Smooth muscle cell (in vitro differentiated cells): Measurements from ENCODE around the gene ENG. TPM values are rescaled to one million over a fixed set of nuclear protein-coding genes. Genes with fewer than 3 reads are reported as not detected.

Source experiments
- DNase-seq: peaks from one replicate; lab custom pipeline; 2025; ENCODE audit not compliant: unreplicated experiment; lab: John Stamatoyannopoulos, UW
- H2AFZ ChIP-seq: fragments of 200-600 bp; sonication (generic); 2 replicates; pipeline ENCODE4 v1.6.0; 2016; ENCODE audit warnings: antibody characterized with exemption, low read depth, mild to moderate bottlenecking
- H3F3A ChIP-seq: fragments of 200-600 bp; sonication (generic); 2 replicates; pipeline ENCODE4 v1.6.0; 2017; ENCODE audit warnings: antibody characterized with exemption, low read depth
- H3K27ac ChIP-seq: fragments of 200-600 bp; sonication (generic); 2 replicates; pipeline ENCODE4 v1.5.1; 2016; ENCODE audit warnings: low read depth, mild to moderate bottlenecking
- H3K27me3 ChIP-seq: fragments of 200-600 bp; sonication (generic); 2 replicates; pipeline ENCODE4 v1.6.1; 2016; ENCODE audit warnings: low read depth, mild to moderate bottlenecking
- H3K36me3 ChIP-seq: fragments of 200-600 bp; sonication (generic); 2 replicates; pipeline ENCODE4 v1.5.1; 2016; ENCODE audit warnings: low read depth
- H3K4me1 ChIP-seq: fragments of 200-600 bp; sonication (generic); 2 replicates; pipeline ENCODE4 v1.5.1; 2016; ENCODE audit warnings: low read depth
- H3K4me2 ChIP-seq: fragments of 200-600 bp; sonication (generic); 2 replicates; pipeline ENCODE4 v1.6.0; 2016; ENCODE audit warnings: mild to moderate bottlenecking
- H3K4me3 ChIP-seq: fragments of 200-600 bp; sonication (generic); 2 replicates; pipeline ENCODE4 v1.5.1; 2016; ENCODE audit warnings: mild to moderate bottlenecking
- H3K79me2 ChIP-seq: fragments of 200-600 bp; sonication (generic); 2 replicates; pipeline ENCODE4 v1.6.0; 2016; ENCODE audit warnings: low read depth, mild to moderate bottlenecking
- H3K9ac ChIP-seq: fragments of 200-600 bp; sonication (generic); 2 replicates; pipeline ENCODE4 v1.6.0; 2016; ENCODE audit warnings: low read depth
- H3K9me3 ChIP-seq: fragments of 200-600 bp; sonication (generic); replicated peaks from 2 replicates; pipeline ENCODE4 v1.5.1; 2016; ENCODE audit warnings: low read depth
- H4K20me1 ChIP-seq: fragments of 200-600 bp; sonication (generic); 2 replicates; pipeline ENCODE4 v1.6.0; 2016; ENCODE audit warnings: low read depth
- WGBS: methylation state at CpG from one replicate; pipeline ENCODE4 v1.1.7; 2016; ENCODE audit warnings: low lambda C conversion rate; 5-methylcytosine and 5-hydroxymethylcytosine counted together
- polyA plus RNA-seq: library from polyadenylated mRNA; unstranded; fragments of >200 nt; fragmentation: Nextera tagmentation; extraction: Ambion mirVana; gene quantifications from 2 replicates; pipeline ENCODE4 v1.2.1, GENCODE V29; 2016
- total RNA-seq: library from RNA; depleted of rRNA; stranded (reverse); fragments of >200 nt; gene quantifications from 2 replicates; pipeline ENCODE4 v1.2.3, GENCODE V29; 2014
- TF ChIP-seq, protein P1 (sequence below): fragments of 200-600 bp; sonication (generic); IDR thresholded peaks from 2 replicates; pipeline ENCODE4 v1.5.1; 2017; ENCODE audit warnings: borderline replicate concordance, mild to moderate bottlenecking, antibody characterized with exemption; ENCODE audit not compliant: insufficient read depth, poor library complexity, severe bottlenecking

Gene ENG
- total and polyA plus RNA-seq, 2 experiments from 2014 or later = 12.6 to 54.1 TPM

DNA sequence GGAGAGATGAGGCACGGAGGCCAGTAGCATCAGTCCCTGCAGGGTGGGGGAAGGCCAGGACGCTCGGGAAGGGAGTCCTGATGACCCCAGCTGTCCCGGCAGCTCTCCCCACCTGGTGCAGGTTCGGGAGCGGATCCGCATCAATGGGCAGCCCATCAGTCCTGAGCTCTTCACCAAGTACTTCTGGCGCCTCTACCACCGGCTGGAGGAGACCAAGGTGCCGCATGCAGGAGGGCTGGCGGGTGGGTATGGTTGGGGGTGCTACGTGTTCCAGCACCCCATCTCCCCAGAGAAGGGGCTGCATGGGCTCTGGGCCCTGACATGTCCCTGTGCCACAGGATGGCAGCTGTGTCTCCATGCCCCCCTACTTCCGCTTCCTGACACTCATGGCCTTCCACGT, 47.6 kb downstream of the ENG start:
- peaks cover 6% of the 10 kb centered on the region for H3F3A ChIP-seq
- H3K79me2 ChIP-seq = peaks cover 20% of the 10 kb centered on the region
- H3K4me3 ChIP-seq = no peak overlapping the region
- no peak overlapping the region for H2AFZ ChIP-seq
- TF ChIP-seq, protein P1, sequence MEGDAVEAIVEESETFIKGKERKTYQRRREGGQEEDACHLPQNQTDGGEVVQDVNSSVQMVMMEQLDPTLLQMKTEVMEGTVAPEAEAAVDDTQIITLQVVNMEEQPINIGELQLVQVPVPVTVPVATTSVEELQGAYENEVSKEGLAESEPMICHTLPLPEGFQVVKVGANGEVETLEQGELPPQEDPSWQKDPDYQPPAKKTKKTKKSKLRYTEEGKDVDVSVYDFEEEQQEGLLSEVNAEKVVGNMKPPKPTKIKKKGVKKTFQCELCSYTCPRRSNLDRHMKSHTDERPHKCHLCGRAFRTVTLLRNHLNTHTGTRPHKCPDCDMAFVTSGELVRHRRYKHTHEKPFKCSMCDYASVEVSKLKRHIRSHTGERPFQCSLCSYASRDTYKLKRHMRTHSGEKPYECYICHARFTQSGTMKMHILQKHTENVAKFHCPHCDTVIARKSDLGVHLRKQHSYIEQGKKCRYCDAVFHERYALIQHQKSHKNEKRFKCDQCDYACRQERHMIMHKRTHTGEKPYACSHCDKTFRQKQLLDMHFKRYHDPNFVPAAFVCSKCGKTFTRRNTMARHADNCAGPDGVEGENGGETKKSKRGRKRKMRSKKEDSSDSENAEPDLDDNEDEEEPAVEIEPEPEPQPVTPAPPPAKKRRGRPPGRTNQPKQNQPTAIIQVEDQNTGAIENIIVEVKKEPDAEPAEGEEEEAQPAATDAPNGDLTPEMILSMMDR = no peak
- no peak overlapping the region for H3K4me2 ChIP-seq
- WGBS = 99% methylated on average over 11 of the region's 14 CpGs
- H3K4me1 ChIP-seq = peaks cover 11% of the 10 kb centered on the region
- H3K9me3 ChIP-seq = no peaks in the 10 kb centered on the region
- no peak overlapping the region for H3K27ac ChIP-seq
- H3K9ac ChIP-seq = no peak overlapping the region
- H3K27me3 ChIP-seq = no peaks in the 10 kb centered on the region
- no peak for DNase-seq
- no peaks in the 10 kb centered on the region for H3K36me3 ChIP-seq
- H4K20me1 ChIP-seq = no peaks in the 10 kb centered on the region

DNA sequence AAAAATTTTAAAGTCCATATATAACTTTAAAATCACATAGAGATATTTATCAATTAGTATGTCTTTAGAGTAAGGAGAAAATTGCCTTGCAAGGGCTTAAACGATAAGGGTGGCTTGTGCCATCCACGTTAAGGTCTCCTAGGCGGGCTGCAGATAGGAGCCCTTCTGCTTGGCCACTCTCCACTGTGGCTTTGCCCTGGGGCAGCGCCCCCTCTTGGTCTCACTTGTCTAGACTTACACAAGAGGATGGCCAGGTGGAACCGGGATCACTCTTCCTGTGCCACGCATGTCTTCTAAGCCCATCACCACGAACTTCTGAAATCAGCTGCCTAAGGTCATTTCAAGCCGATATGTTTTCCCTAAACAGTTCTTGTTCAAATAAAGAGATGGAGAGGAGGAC, 48.8 kb downstream of the ENG start:
- 78% methylated on average over 8 of the region's 8 CpGs for WGBS
- DNase-seq = no peak

DNA sequence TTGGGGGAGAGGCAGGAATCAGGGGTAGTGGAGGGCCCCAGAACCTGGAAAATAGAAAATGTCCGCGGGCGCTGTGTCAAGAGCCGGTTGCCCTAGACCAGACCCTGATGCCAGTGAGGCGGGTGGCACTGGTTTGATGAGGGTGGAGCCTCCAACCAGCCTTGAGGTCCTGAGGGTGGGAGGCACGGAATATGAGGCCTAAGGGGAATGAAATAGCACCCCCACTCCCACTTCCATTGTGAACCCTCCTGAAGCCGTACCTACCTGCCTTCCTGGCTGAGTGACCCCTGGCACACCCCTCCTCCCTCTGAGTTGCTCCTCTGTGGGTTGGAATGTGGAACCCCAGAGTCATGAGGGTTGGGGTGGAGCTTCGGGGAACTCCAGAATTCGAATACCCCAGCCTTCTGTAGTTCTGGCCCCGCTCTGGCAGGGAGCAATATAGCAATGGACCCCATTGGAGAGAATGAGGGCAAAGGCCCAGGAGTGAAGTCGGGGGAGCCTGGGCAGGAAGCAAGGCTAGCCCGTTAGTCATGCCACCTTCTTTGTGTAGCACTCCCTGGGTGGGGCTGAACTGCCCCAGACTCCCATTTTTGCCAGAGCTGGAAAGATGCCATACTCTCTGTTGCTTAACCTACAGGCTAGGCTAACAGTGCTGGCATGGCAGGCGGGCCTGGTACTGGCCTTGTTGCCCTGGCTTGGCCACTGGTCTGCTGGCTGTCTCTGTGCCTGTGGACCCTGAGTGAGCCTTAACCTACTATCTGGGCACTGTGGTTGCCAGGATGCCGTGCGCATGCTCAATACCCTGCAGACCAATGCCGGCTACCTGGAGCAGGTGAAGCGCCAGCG, 50.7 kb downstream of the ENG start:
- H3K27ac ChIP-seq = peak overlapping the region; percentile 73
- no peaks in the 10 kb centered on the region for H4K20me1 ChIP-seq
- 56% methylated on average over 18 of the region's 18 CpGs for WGBS
- peak overlapping the region; percentile 77 for H3K9ac ChIP-seq
- DNase-seq = no peak
- peak overlapping the region; percentile 69 for H2AFZ ChIP-seq
- no peaks in the 10 kb centered on the region for H3K9me3 ChIP-seq
- peaks cover 11% of the 10 kb centered on the region for H3K4me1 ChIP-seq
- peaks cover 20% of the 10 kb centered on the region for H3K79me2 ChIP-seq
- peak overlapping the region; percentile 88 for H3K4me2 ChIP-seq
- no peaks in the 10 kb centered on the region for H3K27me3 ChIP-seq
- peak overlapping the region; percentile 87 for H3K4me3 ChIP-seq
- H3K36me3 ChIP-seq = no peaks in the 10 kb centered on the region
- TF ChIP-seq, protein P1 = no peak
- peaks cover 9% of the 10 kb centered on the region for H3F3A ChIP-seq

More for the DNA sequence above, 48.8 kb downstream of the ENG start:
- H3K4me1 ChIP-seq = peaks cover 11% of the 10 kb centered on the region
- H2AFZ ChIP-seq = no peak overlapping the region
- H3K4me2 ChIP-seq = no peak overlapping the region
- no peak overlapping the region for H3K4me3 ChIP-seq
- H3K36me3 ChIP-seq = no peaks in the 10 kb centered on the region
- no peak overlapping the region for H3K27ac ChIP-seq
- no peaks in the 10 kb centered on the region for H3K27me3 ChIP-seq
- peaks cover 20% of the 10 kb centered on the region for H3K79me2 ChIP-seq
- TF ChIP-seq, protein P1 = peak; percentile 40
- no peak overlapping the region for H3K9ac ChIP-seq
- peaks cover 9% of the 10 kb centered on the region for H3F3A ChIP-seq
- no peaks in the 10 kb centered on the region for H3K9me3 ChIP-seq
- no peaks in the 10 kb centered on the region for H4K20me1 ChIP-seq
